HG03575 (cell line): Measurements from ENCODE around the gene DRGX.

Experiments used
- ATAC-seq: cut with Tn5 transposase; IDR thresholded peaks from one replicate; pipeline ENCODE4 v1.9.1; 2021; ENCODE audit not compliant: unreplicated experiment, insufficient number of reproducible peaks, low FRiP score; ENCODE audit errors: extremely low read depth

Gene DRGX

GRCh38 chr10:49409755-49410154 is 13.9 kb upstream of the DRGX start:
- ATAC-seq, result no peak

- ATAC-seq, result no peak
Observed at GRCh38 chr10:49408519-49409306, 12.8 kb upstream of the DRGX start.

- ATAC-seq, result no peak
Observed at GRCh38 chr10:49407552-49408137, 11.8 kb upstream of the DRGX start.

- ATAC-seq, result no peak
Observed at GRCh38 chr10:49407151-49407550, 11.3 kb upstream of the DRGX start.

GRCh38 chr10:49404321-49404878 is 8.5 kb upstream of the DRGX start:
- ATAC-seq, result no peak

- no peak for ATAC-seq
Observed at GRCh38 chr10:49403363-49403762, 7.5 kb upstream of the DRGX start.

GRCh38 chr10:49400365-49400764 is 4.5 kb upstream of the DRGX start:
- ATAC-seq, result no peak

- no peak for ATAC-seq
Observed at GRCh38 chr10:49398986-49399385, 3.1 kb upstream of the DRGX start.

GRCh38 chr10:49398000-49398861 is 2.3 kb upstream of the DRGX start:
- no peak for ATAC-seq

GRCh38 chr10:49397036-49397999 is 1.4 kb upstream of the DRGX start:
- ATAC-seq, result no peak

- ATAC-seq, result no peak
Observed at GRCh38 chr10:49396666-49396999, 744 bp upstream of the DRGX start.

- ATAC-seq, result no peak
Observed at GRCh38 chr10:49394933-49395740, 752 bp downstream of the DRGX start.

- ATAC-seq, result no peak
Observed at GRCh38 chr10:49393757-49394156, 2.1 kb downstream of the DRGX start.

GRCh38 chr10:49393301-49393700 is 2.6 kb downstream of the DRGX start:
- ATAC-seq, result no peak

GRCh38 chr10:49389361-49389933 is 6.4 kb downstream of the DRGX start:
- ATAC-seq, result no peak

GRCh38 chr10:49388161-49388560 is 7.7 kb downstream of the DRGX start:
- ATAC-seq, result no peak

GRCh38 chr10:49387071-49387470 is 8.8 kb downstream of the DRGX start:
- no peak for ATAC-seq
